ENCODE data around the gene ANKRD27.
A peak's percentile ranks its signal among the peaks of the same experiment; 100 is the strongest.
"Not testable (repeated sequence)": the region's sequence is repeated elsewhere in the genome, so short reads cannot be mapped to it uniquely, and the experiment has no call there.

ANKRD27 gene

DNA sequence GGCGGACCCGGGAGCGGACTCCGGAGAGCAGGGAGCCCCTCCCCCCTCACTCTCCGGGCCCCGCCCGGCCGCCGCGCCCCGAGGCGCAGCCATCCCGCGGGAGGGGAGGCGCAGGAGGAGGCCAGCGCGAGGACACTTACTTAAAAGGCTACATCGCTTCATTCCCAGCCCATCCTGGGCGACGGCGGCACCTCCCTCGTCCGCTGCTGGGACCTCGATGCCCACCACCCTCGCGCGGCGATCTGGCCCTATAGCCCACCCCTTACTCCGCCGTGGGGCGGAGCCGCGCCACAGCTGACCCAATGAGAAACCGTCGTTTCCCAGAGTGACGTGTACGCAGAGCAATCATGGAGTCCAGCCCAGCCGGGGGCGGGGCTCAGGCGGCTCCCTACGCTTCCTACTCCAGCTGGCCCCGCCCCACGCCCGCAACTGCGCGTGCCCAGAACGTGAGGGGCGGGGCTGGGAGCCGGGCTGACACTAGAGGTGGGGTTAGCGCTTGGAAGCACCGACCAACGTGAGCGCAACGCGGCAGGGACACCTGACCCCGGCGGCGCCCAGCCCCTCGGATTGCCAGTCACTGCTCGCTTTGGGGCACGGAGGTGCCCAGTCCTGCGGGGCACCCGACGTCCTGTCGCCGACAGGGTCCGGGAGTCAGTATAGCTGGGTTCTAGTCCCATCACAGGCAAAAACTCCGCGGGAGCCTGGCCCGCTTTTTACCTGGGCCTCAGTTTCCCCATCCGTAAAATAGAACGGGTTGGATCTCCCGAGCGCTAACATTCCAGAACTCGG is at the start of gene ANKRD27:
ANKRD27 (minus strand) TSS at position 250 of the 789 bp plus-strand sequence. CDS start 16,165 bp downstream, outside the sequence.
- Histone ChIP-seq H3K9ac (ENCODE audit: low read length) (peak within 1 kb of the TSS; percentile 70), H3K4me1 (ENCODE audit: control insufficient read depth, insufficient read depth, low read length) (peaks cover 7% of the 10 kb centered on the region), H3K27ac (ENCODE audit: low read depth, low read length) (peak within 1 kb of the TSS; percentile 79), H3K27me3 (ENCODE audit: control insufficient read depth, insufficient read depth, low read length) (peaks cover 5% of the 10 kb centered on the region), H3K36me3 (ENCODE audit: control insufficient read depth, insufficient read depth, low read length) (no peaks in the 10 kb centered on the region), H3K4me3 (ENCODE audit: low read length) (peak within 1 kb of the TSS; percentile 97)

GRCh38 chr19:32720936-32721250 is 45.9 kb upstream of the ANKRD27 start:
- no peaks in the 10 kb centered on the region for H3K27me3 ChIP-seq (ENCODE audit: control insufficient read depth, insufficient read depth, low read length)
- no peaks in the 10 kb centered on the region for H3K36me3 ChIP-seq (ENCODE audit: control insufficient read depth, insufficient read depth, low read length)
- H3K4me1 ChIP-seq (ENCODE audit: control insufficient read depth, insufficient read depth, low read length): no peaks in the 10 kb centered on the region
- H3K9ac ChIP-seq (ENCODE audit: low read length): no peak overlapping the region
- no peak overlapping the region for H3K27ac ChIP-seq (ENCODE audit: low read depth, low read length)
- no peak overlapping the region for H3K4me3 ChIP-seq (ENCODE audit: low read length)

DNA sequence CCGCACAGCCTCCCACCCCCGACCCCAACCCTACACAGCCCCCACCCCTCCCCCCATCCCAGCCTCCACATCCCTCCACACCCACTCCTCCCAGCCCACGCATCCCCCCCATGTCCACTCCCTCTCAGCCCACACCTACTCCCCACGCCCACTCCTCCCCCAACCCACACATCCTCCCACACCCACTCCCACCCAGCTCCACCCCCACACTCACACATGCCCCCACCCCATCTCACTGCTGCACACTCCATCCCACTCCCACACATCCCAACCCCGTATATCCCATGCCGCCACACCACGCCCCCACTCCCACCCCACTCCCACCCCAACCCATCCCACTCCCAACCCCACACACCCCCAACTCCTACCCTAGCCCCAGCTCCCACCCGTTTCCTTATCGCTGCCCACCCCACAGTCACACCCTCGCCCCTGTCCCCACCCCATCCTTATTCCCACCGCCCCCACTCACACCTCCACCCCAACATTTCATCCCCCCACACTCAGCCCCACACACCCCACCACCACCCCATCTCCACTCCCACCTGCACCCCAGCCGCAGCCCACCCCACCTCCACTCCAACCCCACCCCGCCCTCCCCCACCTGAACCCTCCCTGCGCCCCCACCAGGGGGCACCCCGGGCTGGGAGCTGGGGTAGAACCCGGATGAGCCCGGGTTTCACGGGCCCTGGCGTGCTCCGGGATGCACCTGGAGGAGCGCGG is 45.4 kb upstream of the ANKRD27 start:
- Histone ChIP-seq H3K4me3 (ENCODE audit: low read length) (no peak overlapping the region), H3K9ac (ENCODE audit: low read length) (no peak overlapping the region), H3K4me1 (ENCODE audit: control insufficient read depth, insufficient read depth, low read length) (no peaks in the 10 kb centered on the region), H3K27me3 (ENCODE audit: control insufficient read depth, insufficient read depth, low read length) (no peaks in the 10 kb centered on the region), H3K36me3 (ENCODE audit: control insufficient read depth, insufficient read depth, low read length) (no peaks in the 10 kb centered on the region), H3K27ac (ENCODE audit: low read depth, low read length) (no peak overlapping the region)

DNA sequence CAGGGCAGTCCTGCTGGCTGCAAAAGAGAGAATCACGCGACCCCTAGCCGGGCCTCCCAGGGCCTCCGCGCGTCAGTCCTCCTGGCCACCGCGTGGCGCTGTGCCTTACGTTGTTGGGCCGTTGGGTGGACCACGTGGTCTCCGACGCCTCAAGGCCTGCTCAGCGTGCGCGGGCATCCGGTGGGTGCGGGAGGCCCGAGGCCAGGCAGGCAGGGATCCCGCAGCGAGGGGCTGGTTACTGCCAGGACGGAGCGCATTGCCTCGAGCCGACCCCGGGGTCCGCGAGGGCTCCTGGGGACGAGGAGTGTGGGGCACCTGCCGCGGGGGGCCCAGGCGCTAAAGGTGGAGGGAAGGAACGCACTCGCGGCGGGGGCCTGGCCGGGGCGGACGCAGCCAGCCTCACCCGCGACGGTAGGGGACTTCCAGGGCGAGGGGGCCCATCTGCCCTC is 44.7 kb upstream of the ANKRD27 start, which contains the start of gene TDRD12:
TDRD12 (plus strand) TSS at position 157 of the 449 bp plus-strand sequence. CDS start 306 bp downstream, outside the sequence.
- Histone ChIP-seq H3K4me1 (ENCODE audit: control insufficient read depth, insufficient read depth, low read length) (no peaks in the 10 kb centered on the region), H3K9ac (ENCODE audit: low read length) (no peak within 1 kb of the TSS), H3K27ac (ENCODE audit: low read depth, low read length) (no peak within 1 kb of the TSS), H3K27me3 (ENCODE audit: control insufficient read depth, insufficient read depth, low read length) (no peaks in the 10 kb centered on the region), H3K36me3 (ENCODE audit: control insufficient read depth, insufficient read depth, low read length) (no peaks in the 10 kb centered on the region), H3K4me3 (ENCODE audit: low read length) (no peak within 1 kb of the TSS)

- H3K4me3 ChIP-seq (ENCODE audit: low read length): no peak overlapping the region
Measured at GRCh38 chr19:32718286-32718685, 43.3 kb upstream of the ANKRD27 start.

DNA sequence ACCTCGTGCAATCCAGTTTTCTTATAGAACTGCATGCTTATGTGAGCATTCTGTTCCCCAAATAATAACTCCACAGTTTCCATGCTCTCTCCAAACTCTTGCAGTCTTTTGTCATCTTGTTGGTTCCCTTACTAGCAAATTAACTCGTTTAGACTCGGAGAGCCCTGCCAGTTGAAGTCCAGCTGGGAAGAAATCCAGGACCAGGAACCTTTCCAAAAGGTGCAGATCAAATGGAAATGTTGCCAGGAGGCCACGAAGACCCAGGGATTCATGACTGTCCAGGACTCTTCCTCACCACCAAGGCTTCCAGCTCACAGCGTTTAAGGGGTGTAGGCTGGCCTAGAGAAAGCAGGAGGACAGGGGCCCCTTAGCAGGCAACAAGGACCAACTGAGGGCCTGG is 42.5 kb upstream of the ANKRD27 start:
- Histone ChIP-seq H3K27me3 (ENCODE audit: control insufficient read depth, insufficient read depth, low read length) (no peaks in the 10 kb centered on the region), H3K4me3 (ENCODE audit: low read length) (no peak overlapping the region), H3K4me1 (ENCODE audit: control insufficient read depth, insufficient read depth, low read length) (no peaks in the 10 kb centered on the region), H3K36me3 (ENCODE audit: control insufficient read depth, insufficient read depth, low read length) (no peaks in the 10 kb centered on the region), H3K9ac (ENCODE audit: low read length) (no peak overlapping the region), H3K27ac (ENCODE audit: low read depth, low read length) (no peak overlapping the region)

More at GRCh38 chr19:32718286-32718685, 43.3 kb upstream of the ANKRD27 start:
- no peak overlapping the region for H3K9ac ChIP-seq (ENCODE audit: low read length)
- H3K4me1 ChIP-seq (ENCODE audit: control insufficient read depth, insufficient read depth, low read length): no peaks in the 10 kb centered on the region
- H3K27me3 ChIP-seq (ENCODE audit: control insufficient read depth, insufficient read depth, low read length): no peaks in the 10 kb centered on the region
- no peaks in the 10 kb centered on the region for H3K36me3 ChIP-seq (ENCODE audit: control insufficient read depth, insufficient read depth, low read length)
- H3K27ac ChIP-seq (ENCODE audit: low read depth, low read length): no peak overlapping the region

DNA sequence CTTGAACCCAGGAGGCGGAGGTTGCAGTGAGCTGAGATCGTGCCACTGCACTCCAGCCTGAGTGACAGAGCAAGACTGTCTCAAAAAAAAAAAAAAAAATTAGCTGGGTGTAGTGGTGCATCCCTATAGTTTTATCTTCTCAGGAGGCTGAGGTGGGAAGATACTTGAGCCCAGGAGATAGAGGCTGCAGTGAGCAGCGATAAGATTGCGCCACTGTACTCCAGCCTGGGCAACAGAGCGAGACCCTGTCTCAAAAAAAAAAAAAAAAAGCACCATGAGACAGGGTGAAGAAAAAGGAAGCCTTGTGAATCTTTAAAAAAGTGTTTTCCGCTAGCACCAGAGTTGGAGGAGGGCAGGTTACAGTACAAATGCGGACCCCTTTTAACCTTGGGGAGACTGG is 41.2 kb upstream of the ANKRD27 start:
- H3K36me3 ChIP-seq (ENCODE audit: control insufficient read depth, insufficient read depth, low read length): not testable (repeated sequence)

GRCh38 chr19:32711747-32712146 is 36.8 kb upstream of the ANKRD27 start:
- no peaks in the 10 kb centered on the region for H3K4me1 ChIP-seq (ENCODE audit: control insufficient read depth, insufficient read depth, low read length)
- H3K27me3 ChIP-seq (ENCODE audit: control insufficient read depth, insufficient read depth, low read length): no peaks in the 10 kb centered on the region
- no peak overlapping the region for H3K9ac ChIP-seq (ENCODE audit: low read length)
- no peak overlapping the region for H3K27ac ChIP-seq (ENCODE audit: low read depth, low read length)
- H3K4me3 ChIP-seq (ENCODE audit: low read length): no peak overlapping the region
- H3K36me3 ChIP-seq (ENCODE audit: control insufficient read depth, insufficient read depth, low read length): no peaks in the 10 kb centered on the region

More for the DNA sequence above, 41.2 kb upstream of the ANKRD27 start:
- H3K27me3 ChIP-seq (ENCODE audit: control insufficient read depth, insufficient read depth, low read length); H3K9ac ChIP-seq (ENCODE audit: low read length); H3K27ac ChIP-seq (ENCODE audit: low read depth, low read length); H3K4me1 ChIP-seq (ENCODE audit: control insufficient read depth, insufficient read depth, low read length); H3K4me3 ChIP-seq (ENCODE audit: low read length): not testable (repeated sequence)

GRCh38 chr19:32709032-32709431 is 34.1 kb upstream of the ANKRD27 start:
- Histone ChIP-seq H3K9ac (ENCODE audit: low read length) (no peak overlapping the region), H3K4me3 (ENCODE audit: low read length) (no peak overlapping the region), H3K4me1 (ENCODE audit: control insufficient read depth, insufficient read depth, low read length) (no peaks in the 10 kb centered on the region), H3K27me3 (ENCODE audit: control insufficient read depth, insufficient read depth, low read length) (no peaks in the 10 kb centered on the region), H3K27ac (ENCODE audit: low read depth, low read length) (no peak overlapping the region), H3K36me3 (ENCODE audit: control insufficient read depth, insufficient read depth, low read length) (no peaks in the 10 kb centered on the region)

- no peak overlapping the region for H3K4me3 ChIP-seq (ENCODE audit: low read length)
- no peak overlapping the region for H3K27ac ChIP-seq (ENCODE audit: low read depth, low read length)
- no peaks in the 10 kb centered on the region for H3K27me3 ChIP-seq (ENCODE audit: control insufficient read depth, insufficient read depth, low read length)
- peaks cover 4% of the 10 kb centered on the region for H3K36me3 ChIP-seq (ENCODE audit: control insufficient read depth, insufficient read depth, low read length)
- no peaks in the 10 kb centered on the region for H3K4me1 ChIP-seq (ENCODE audit: control insufficient read depth, insufficient read depth, low read length)
- H3K9ac ChIP-seq (ENCODE audit: low read length): no peak overlapping the region
Measured at GRCh38 chr19:32708457-32708856, 33.5 kb upstream of the ANKRD27 start.

DNA sequence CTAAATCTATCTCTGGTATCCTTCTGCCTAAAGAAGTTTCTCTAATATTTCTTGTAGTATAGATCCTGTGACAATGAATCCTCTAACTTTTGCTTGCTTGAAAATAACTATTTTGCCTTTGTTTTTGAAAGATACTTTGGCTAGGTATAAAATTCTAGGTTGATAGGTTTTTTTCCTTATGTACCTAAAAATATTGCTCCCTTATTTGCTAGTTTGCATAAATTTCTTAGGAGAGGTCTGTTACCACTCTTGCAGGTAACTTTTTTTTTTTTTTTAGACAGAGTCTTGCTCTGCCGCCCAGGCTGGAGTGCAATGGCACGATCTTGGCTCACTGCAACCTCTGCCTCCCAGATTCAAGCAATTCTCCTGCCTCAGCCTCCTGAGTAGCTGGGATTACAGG is 29.0 kb upstream of the ANKRD27 start:
- H3K27me3 ChIP-seq (ENCODE audit: control insufficient read depth, insufficient read depth, low read length); H3K36me3 ChIP-seq (ENCODE audit: control insufficient read depth, insufficient read depth, low read length); H3K9ac ChIP-seq (ENCODE audit: low read length); H3K4me3 ChIP-seq (ENCODE audit: low read length); H3K4me1 ChIP-seq (ENCODE audit: control insufficient read depth, insufficient read depth, low read length); H3K27ac ChIP-seq (ENCODE audit: low read depth, low read length): not testable (repeated sequence)

DNA sequence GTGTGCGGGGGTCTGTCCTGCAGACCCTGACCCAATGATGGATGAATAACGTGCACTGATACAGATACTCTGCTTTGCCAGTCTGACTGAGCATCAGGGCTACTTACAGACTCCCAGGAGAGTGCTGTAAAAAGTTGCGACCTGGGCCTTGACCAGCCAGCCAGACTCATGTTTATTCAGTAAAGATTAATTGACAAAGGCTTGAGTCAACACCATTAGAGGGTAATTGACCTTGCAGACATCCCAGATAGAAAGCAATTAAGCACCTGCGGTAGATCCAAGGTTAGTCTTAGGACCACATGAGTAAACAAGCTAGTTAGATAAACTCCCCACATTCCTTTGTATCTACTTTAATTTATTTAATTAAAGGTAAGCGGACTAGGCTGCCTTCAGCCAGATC is 27.0 kb upstream of the ANKRD27 start:
- Histone ChIP-seq H3K27ac (ENCODE audit: low read depth, low read length) (no peak overlapping the region), H3K27me3 (ENCODE audit: control insufficient read depth, insufficient read depth, low read length) (no peaks in the 10 kb centered on the region), H3K36me3 (ENCODE audit: control insufficient read depth, insufficient read depth, low read length) (peaks cover 4% of the 10 kb centered on the region), H3K4me3 (ENCODE audit: low read length) (no peak overlapping the region), H3K9ac (ENCODE audit: low read length) (no peak overlapping the region), H3K4me1 (ENCODE audit: control insufficient read depth, insufficient read depth, low read length) (no peaks in the 10 kb centered on the region)

Measured in rectal smooth muscle tissue (tissue), 1 donor.